Measurements from ENCODE around the gene CAPSL. TPM values are rescaled to one million over a fixed set of nuclear protein-coding genes. Genes with fewer than 3 reads are reported as not detected.

Gene CAPSL
- total and polyA plus RNA-seq, 2 donors (not counting 1 experiment from before 2014, with no cell fraction given), result not detected

GRCh38 chr5:35862126-35862525, 76.3 kb downstream of the CAPSL start:
- Histone ChIP-seq H3K4me2 (replicated peaks; ENCODE audit: low read depth, low read length, poor library complexity, severe bottlenecking) (no peak overlapping the region), H3K9me3 (ENCODE audit: control extremely low read depth in 1 of 3, control insufficient read depth in 2 of 3, insufficient read depth in 1 of 3, low read length in 2 of 3) (no peaks in the 10 kb centered on the region), H3K27ac (ENCODE audit: low read length in 2 of 2) (no peak overlapping the region), H3K36me3 (replicated peaks in 1 of 2; ENCODE audit: control extremely low read depth in 1 of 2, control insufficient read depth in 1 of 2, extremely low read depth in 1 of 2, insufficient read depth in 2 of 2, low read length in 1 of 2) (peaks cover 0 to 1% of the 10 kb centered on the region in 2 experiments), H2AFZ (ENCODE audit: insufficient read depth, low read depth, low read length, poor library complexity, severe bottlenecking) (no peak overlapping the region), H3K4me3 (ENCODE audit: control extremely low read depth in 1 of 5, extremely low read depth in 1 of 5, insufficient read depth in 1 of 5, low read depth in 2 of 5, low read length in 4 of 5) (no peak overlapping the region), H4K20me1 (ENCODE audit: control insufficient read depth, insufficient read depth, low read length, poor library complexity, severe bottlenecking) (no peaks in the 10 kb centered on the region), H3K27me3 (replicated peaks in 1 of 4; ENCODE audit: control extremely low read depth in 1 of 4, control insufficient read depth in 3 of 4, insufficient read depth in 4 of 4, low read length in 3 of 4) (no peaks in the 10 kb centered on the region), H3K79me2 (ENCODE audit: control insufficient read depth, insufficient read depth, low read length) (no peaks in the 10 kb centered on the region), H3K4me1 (ENCODE audit: control insufficient read depth in 2 of 2, insufficient read depth in 2 of 2, low read length in 2 of 2) (no peaks in the 10 kb centered on the region), H3K9ac (ENCODE audit: low read length) (no peak overlapping the region)
- TF ChIP-seq CTCF (IDR thresholded peaks at IDR 0.05) (no peak), EZH2 (IDR thresholded peaks at IDR 0.05; ENCODE audit: borderline replicate concordance, insufficient read depth, low read depth, low read length, poor library complexity, severe bottlenecking) (no peak)
- ChIA-PET CTCF (no interaction called here), POLR2A (no interaction called here)
- H3K4me1 Mint-ChIP-seq, result no peaks in the 10 kb centered on the region
- DNase-seq, result no peak
- peaks cover 3% of the 10 kb centered on the region for H3K27me3 Mint-ChIP-seq
- H3K4me3 Mint-ChIP-seq, result no peak overlapping the region
- no peak for ATAC-seq (ENCODE audit: low read depth)
- WGBS (ENCODE audit: insufficient coverage), result 52% methylated on average over 2 of the region's 2 CpGs
- H3K9me3 Mint-ChIP-seq (ENCODE audit: insufficient read depth), result peaks cover 3% of the 10 kb centered on the region
- no peak overlapping the region for H3K27ac Mint-ChIP-seq
- intact Hi-C loops (cut with micrococcal nuclease), result no loop called here

- H3K4me3 ChIP-seq (ENCODE audit: control extremely low read depth in 1 of 5, extremely low read depth in 1 of 5, insufficient read depth in 1 of 5, low read depth in 2 of 5, low read length in 4 of 5), result no peak overlapping the region
- intact Hi-C loops (cut with micrococcal nuclease), result no loop called here
- Mint-ChIP-seq H3K9me3 (ENCODE audit: insufficient read depth) (peaks cover 3% of the 10 kb centered on the region), H3K4me3 (no peak overlapping the region), H3K27me3 (peaks cover 3% of the 10 kb centered on the region), H3K4me1 (peaks cover 3% of the 10 kb centered on the region), H3K27ac (no peak overlapping the region)
- no peak overlapping the region for H3K4me2 ChIP-seq (replicated peaks; ENCODE audit: low read depth, low read length, poor library complexity, severe bottlenecking)
- no peak overlapping the region for H3K9ac ChIP-seq (ENCODE audit: low read length)
- no peaks in the 10 kb centered on the region for H4K20me1 ChIP-seq (ENCODE audit: control insufficient read depth, insufficient read depth, low read length, poor library complexity, severe bottlenecking)
- H3K9me3 ChIP-seq (ENCODE audit: control extremely low read depth in 1 of 3, control insufficient read depth in 2 of 3, insufficient read depth in 1 of 3, low read length in 2 of 3), result no peaks in the 10 kb centered on the region
- ATAC-seq (ENCODE audit: low read depth) (no peak), DNase-seq (no peak)
- TF ChIP-seq EZH2 (IDR thresholded peaks at IDR 0.05; ENCODE audit: borderline replicate concordance, insufficient read depth, low read depth, low read length, poor library complexity, severe bottlenecking), result no peak
- no peak for TF ChIP-seq CTCF (IDR thresholded peaks at IDR 0.05)
- no CpG with 5 or more reads among the region's 1 CpG for WGBS (ENCODE audit: insufficient coverage)
- H3K27me3 ChIP-seq (replicated peaks in 1 of 4; ENCODE audit: control extremely low read depth in 1 of 4, control insufficient read depth in 3 of 4, insufficient read depth in 4 of 4, low read length in 3 of 4), result no peaks in the 10 kb centered on the region
- ChIA-PET CTCF (no interaction called here), POLR2A (no interaction called here)
- H3K79me2 ChIP-seq (ENCODE audit: control insufficient read depth, insufficient read depth, low read length), result no peaks in the 10 kb centered on the region
- no peak overlapping the region for H3K27ac ChIP-seq (ENCODE audit: low read length in 2 of 2)
- peaks cover 0 to 1% of the 10 kb centered on the region in 2 experiments for H3K36me3 ChIP-seq (replicated peaks in 1 of 2; ENCODE audit: control extremely low read depth in 1 of 2, control insufficient read depth in 1 of 2, extremely low read depth in 1 of 2, insufficient read depth in 2 of 2, low read length in 1 of 2)
- H3K4me1 ChIP-seq (ENCODE audit: control insufficient read depth in 2 of 2, insufficient read depth in 2 of 2, low read length in 2 of 2), result peaks cover 0 to 3% of the 10 kb centered on the region in 2 donors
- no peak overlapping the region for H2AFZ ChIP-seq (ENCODE audit: insufficient read depth, low read depth, low read length, poor library complexity, severe bottlenecking)
Observed at GRCh38 chr5:35861718-35862117, 76.7 kb downstream of the CAPSL start.

Data from B cell (primary cell).